HepG2 (cell line): ENCODE results near the gene SNRNP27. TPM values are rescaled to one million over a fixed set of nuclear protein-coding genes. Genes with fewer than 3 reads are reported as not detected.
A peak's percentile ranks its signal among the peaks of the same experiment; 100 is the strongest.

Source experiments
- FOXP1 ChIP-seq, 2 experiments: fragments of 450-650 bp in 1 of 2; IDR thresholded peaks; 2 replicates each; pipeline ENCODE4 v1.6.1; 2017 to 2018; ENCODE audit warnings: antibody characterized with exemption in 1 of 2
- GTF3A ChIP-seq: sonication (generic); formaldehyde crosslinking; conservative IDR thresholded peaks from 2 replicates; pipeline ENCODE4 v1.4.0; 2020; ENCODE audit warnings: mild to moderate bottlenecking, missing genetic modification reagents
- MYC ChIP-seq: sonication (generic); formaldehyde crosslinking; IDR thresholded peaks from 2 replicates; pipeline ENCODE4 v1.9.0; 2021; ENCODE audit warnings: missing genetic modification reagents, borderline replicate concordance
- NCOA2 ChIP-seq: sonication (generic); formaldehyde crosslinking; IDR thresholded peaks from 2 replicates; pipeline ENCODE4 v1.8.0; 2022; ENCODE audit warnings: inconsistent platforms
- RORA ChIP-seq: sonication (generic); formaldehyde crosslinking; IDR thresholded peaks from 2 replicates; pipeline ENCODE4 v1.5.0; 2020; ENCODE audit warnings: mild to moderate bottlenecking, missing genetic modification reagents, moderate library complexity
- ZBTB7A ChIP-seq: sonication (generic); formaldehyde crosslinking; IDR thresholded peaks from 2 replicates; pipeline ENCODE4 v1.8.0; 2022; ENCODE audit warnings: mild to moderate bottlenecking, missing genetic modification reagents
- ZNF160 ChIP-seq: sonication (generic); formaldehyde crosslinking; IDR thresholded peaks from 2 replicates; pipeline ENCODE4 v1.8.0; 2022; ENCODE audit warnings: mild to moderate bottlenecking, inconsistent platforms, missing genetic modification reagents
- ZNF232 ChIP-seq: sonication (generic); formaldehyde crosslinking; IDR thresholded peaks from 2 replicates; pipeline ENCODE4 v1.4.0; 2020; ENCODE audit warnings: missing genetic modification reagents, borderline replicate concordance
- ZNF33A ChIP-seq: sonication (generic); formaldehyde crosslinking; IDR thresholded peaks from 2 replicates; pipeline ENCODE4 v1.5.1; 2020; ENCODE audit warnings: missing genetic modification reagents, mild to moderate bottlenecking, moderate library complexity, borderline replicate concordance
- ZNF484 ChIP-seq: sonication (generic); formaldehyde crosslinking; IDR thresholded peaks from 2 replicates; pipeline ENCODE4 v1.5.1; 2020; ENCODE audit warnings: mild to moderate bottlenecking, low read depth, missing genetic modification reagents, borderline replicate concordance
- ZNF577 ChIP-seq: sonication (generic); formaldehyde crosslinking; IDR thresholded peaks from 2 replicates; pipeline ENCODE4 v1.4.0; 2020; ENCODE audit warnings: mild to moderate bottlenecking, low read depth, missing genetic modification reagents, borderline replicate concordance
- ZNF616 ChIP-seq: sonication (generic); formaldehyde crosslinking; IDR thresholded peaks from 2 replicates; pipeline ENCODE4 v1.5.0; 2020; ENCODE audit warnings: low read depth, mild to moderate bottlenecking, missing genetic modification reagents
- ZNF670 ChIP-seq: sonication (generic); formaldehyde crosslinking; IDR thresholded peaks from 2 replicates; pipeline ENCODE4 v1.8.0; 2022; ENCODE audit warnings: mild to moderate bottlenecking, missing genetic modification reagents, borderline replicate concordance
- polyA plus RNA-seq, 8 experiments: library from polyadenylated mRNA; depleted of rRNA in 3 of 8; stranded (reverse) in 7 of 8; unstranded in 1 of 8; fragments of >200 nt; fragmentation: Illumina TruSeq in 4 of 8; extraction: Trizol in 4 of 8; gene quantifications; 2 replicates each; pipeline versions ENCODE4 v1.2.1 to v1.2.3, GENCODE V29; 2011 to 2016; ENCODE audit warnings: low read depth in 4 of 8, missing spikeins in 1 of 8, mixed read lengths in 1 of 8; ENCODE audit not compliant: insufficient read depth in 1 of 8
- total RNA-seq, 5 experiments: library from RNA; depleted of rRNA; stranded (reverse); fragments of >200 nt; fragmentation: Illumina TruSeq; extraction: Trizol; gene quantifications; 2 replicates each; pipeline ENCODE4 v1.2.3, GENCODE V29; 2016; ENCODE audit warnings: low read depth in 1 of 5
- TF ChIP-seq, protein P1 (sequence below): sonication (generic); formaldehyde crosslinking; conservative IDR thresholded peaks from 2 replicates; pipeline ENCODE4 v1.4.0; 2020; ENCODE audit warnings: missing genetic modification reagents
- TF ChIP-seq, protein P2 (sequence below): sonication (generic); formaldehyde crosslinking; IDR thresholded peaks from 2 replicates; pipeline ENCODE4 v1.5.0; 2020; ENCODE audit warnings: mild to moderate bottlenecking, missing genetic modification reagents
- TF ChIP-seq, protein P3 (sequence below): sonication (generic); formaldehyde crosslinking; IDR thresholded peaks from 2 replicates; pipeline ENCODE4 v1.8.0; 2022; ENCODE audit warnings: missing genetic modification reagents, mild to moderate bottlenecking, moderate library complexity, borderline replicate concordance
- TF ChIP-seq, protein P4 (sequence below): sonication (generic); formaldehyde crosslinking; IDR thresholded peaks from 2 replicates; pipeline ENCODE4 v1.4.0; 2020; ENCODE audit warnings: missing genetic modification reagents
- TF ChIP-seq, protein P5 (sequence below): sonication (generic); formaldehyde crosslinking; IDR thresholded peaks from 2 replicates; pipeline ENCODE4 v1.5.0; 2020; ENCODE audit warnings: mild to moderate bottlenecking, missing genetic modification reagents

Gene SNRNP27
- total and polyA plus RNA-seq, 2 of the 13 experiments (the other 11 are each of a cell fraction or from before 2014, with no cell fraction given): 49.8 to 54.6 TPM

DNA sequence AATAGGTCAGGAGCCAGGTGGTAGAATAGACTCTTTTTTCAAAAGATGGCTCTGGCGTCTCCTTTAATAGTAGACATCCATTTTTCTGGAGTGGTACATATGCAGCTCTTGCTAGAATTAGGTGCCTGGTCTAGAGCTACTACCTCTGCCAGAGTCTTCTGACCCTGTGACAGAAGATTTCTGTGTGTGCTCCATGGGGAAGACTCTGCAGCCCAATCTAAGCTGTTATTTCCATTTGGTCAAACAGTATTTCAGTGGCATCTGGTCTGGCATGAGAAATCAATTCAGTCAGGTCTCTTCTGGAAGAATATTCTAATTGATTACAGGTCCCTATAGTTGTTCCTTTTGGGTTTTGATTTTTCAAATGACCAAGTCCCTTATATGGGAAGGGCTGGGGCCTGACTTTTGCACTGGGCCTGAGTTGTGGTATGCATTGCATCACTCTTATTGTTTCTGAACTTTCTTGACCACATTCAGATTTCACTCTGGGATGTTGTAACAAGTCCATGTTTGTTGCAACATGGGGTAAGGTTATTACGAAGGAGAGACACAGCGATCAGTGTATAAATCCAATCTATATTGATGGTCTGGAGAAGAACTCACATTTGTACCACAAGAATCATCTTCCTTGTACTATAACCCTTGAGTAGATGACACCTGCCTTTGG, 33.2 kb downstream of the SNRNP27 start (continued):
- TF ChIP-seq, protein P1, sequence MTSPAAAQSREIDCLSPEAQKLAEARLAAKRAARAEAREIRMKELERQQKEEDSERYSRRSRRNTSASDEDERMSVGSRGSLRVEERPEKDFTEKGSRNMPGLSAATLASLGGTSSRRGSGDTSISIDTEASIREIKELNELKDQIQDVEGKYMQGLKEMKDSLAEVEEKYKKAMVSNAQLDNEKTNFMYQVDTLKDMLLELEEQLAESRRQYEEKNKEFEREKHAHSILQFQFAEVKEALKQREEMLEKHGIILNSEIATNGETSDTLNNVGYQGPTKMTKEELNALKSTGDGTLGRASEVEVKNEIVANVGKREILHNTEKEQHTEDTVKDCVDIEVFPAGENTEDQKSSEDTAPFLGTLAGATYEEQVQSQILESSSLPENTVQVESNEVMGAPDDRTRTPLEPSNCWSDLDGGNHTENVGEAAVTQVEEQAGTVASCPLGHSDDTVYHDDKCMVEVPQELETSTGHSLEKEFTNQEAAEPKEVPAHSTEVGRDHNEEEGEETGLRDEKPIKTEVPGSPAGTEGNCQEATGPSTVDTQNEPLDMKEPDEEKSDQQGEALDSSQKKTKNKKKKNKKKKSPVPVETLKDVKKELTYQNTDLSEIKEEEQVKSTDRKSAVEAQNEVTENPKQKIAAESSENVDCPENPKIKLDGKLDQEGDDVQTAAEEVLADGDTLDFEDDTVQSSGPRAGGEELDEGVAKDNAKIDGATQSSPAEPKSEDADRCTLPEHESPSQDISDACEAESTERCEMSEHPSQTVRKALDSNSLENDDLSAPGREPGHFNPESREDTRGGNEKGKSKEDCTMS (CRISPR knock-in tag): no peak
- no peak for TF ChIP-seq ZNF484 (CRISPR knock-in tag)
- no peak for TF ChIP-seq MYC (CRISPR knock-in tag)
- TF ChIP-seq ZNF160 (CRISPR knock-in tag): no peak
- TF ChIP-seq, protein P2, sequence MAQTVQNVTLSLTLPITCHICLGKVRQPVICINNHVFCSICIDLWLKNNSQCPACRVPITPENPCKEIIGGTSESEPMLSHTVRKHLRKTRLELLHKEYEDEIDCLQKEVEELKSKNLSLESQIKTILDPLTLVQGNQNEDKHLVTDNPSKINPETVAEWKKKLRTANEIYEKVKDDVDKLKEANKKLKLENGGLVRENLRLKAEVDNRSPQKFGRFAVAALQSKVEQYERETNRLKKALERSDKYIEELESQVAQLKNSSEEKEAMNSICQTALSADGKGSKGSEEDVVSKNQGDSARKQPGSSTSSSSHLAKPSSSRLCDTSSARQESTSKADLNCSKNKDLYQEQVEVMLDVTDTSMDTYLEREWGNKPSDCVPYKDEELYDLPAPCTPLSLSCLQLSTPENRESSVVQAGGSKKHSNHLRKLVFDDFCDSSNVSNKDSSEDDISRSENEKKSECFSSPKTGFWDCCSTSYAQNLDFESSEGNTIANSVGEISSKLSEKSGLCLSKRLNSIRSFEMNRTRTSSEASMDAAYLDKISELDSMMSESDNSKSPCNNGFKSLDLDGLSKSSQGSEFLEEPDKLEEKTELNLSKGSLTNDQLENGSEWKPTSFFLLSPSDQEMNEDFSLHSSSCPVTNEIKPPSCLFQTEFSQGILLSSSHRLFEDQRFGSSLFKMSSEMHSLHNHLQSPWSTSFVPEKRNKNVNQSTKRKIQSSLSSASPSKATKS (CRISPR knock-in tag): no peak
- TF ChIP-seq, protein P3, sequence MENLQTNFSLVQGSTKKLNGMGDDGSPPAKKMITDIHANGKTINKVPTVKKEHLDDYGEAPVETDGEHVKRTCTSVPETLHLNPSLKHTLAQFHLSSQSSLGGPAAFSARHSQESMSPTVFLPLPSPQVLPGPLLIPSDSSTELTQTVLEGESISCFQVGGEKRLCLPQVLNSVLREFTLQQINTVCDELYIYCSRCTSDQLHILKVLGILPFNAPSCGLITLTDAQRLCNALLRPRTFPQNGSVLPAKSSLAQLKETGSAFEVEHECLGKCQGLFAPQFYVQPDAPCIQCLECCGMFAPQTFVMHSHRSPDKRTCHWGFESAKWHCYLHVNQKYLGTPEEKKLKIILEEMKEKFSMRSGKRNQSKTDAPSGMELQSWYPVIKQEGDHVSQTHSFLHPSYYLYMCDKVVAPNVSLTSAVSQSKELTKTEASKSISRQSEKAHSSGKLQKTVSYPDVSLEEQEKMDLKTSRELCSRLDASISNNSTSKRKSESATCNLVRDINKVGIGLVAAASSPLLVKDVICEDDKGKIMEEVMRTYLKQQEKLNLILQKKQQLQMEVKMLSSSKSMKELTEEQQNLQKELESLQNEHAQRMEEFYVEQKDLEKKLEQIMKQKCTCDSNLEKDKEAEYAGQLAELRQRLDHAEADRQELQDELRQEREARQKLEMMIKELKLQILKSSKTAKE (CRISPR knock-in tag): no peak
- no peak for TF ChIP-seq ZBTB7A (CRISPR knock-in tag)
- TF ChIP-seq, protein P4, sequence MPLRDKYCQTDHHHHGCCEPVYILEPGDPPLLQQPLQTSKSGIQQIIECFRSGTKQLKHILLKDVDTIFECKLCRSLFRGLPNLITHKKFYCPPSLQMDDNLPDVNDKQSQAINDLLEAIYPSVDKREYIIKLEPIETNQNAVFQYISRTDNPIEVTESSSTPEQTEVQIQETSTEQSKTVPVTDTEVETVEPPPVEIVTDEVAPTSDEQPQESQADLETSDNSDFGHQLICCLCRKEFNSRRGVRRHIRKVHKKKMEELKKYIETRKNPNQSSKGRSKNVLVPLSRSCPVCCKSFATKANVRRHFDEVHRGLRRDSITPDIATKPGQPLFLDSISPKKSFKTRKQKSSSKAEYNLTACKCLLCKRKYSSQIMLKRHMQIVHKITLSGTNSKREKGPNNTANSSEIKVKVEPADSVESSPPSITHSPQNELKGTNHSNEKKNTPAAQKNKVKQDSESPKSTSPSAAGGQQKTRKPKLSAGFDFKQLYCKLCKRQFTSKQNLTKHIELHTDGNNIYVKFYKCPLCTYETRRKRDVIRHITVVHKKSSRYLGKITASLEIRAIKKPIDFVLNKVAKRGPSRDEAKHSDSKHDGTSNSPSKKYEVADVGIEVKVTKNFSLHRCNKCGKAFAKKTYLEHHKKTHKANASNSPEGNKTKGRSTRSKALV (CRISPR knock-in tag): no peak
- TF ChIP-seq ZNF577 (CRISPR knock-in tag): no peak
- TF ChIP-seq FOXP1 (IDR thresholded peaks at IDR 0.05): no peak
- peak; percentile 46; the same call in 1 of the 2 replicates for TF ChIP-seq FOXP1 (CRISPR knock-in tag; IDR thresholded peaks at IDR 0.05)
- TF ChIP-seq ZNF232 (CRISPR knock-in tag): no peak
- no peak for TF ChIP-seq ZNF33A (CRISPR knock-in tag)
- no peak for TF ChIP-seq ZNF616
- no peak for TF ChIP-seq ZNF670 (CRISPR knock-in tag)
- peak; percentile 53; the same call in 1 of the 2 replicates for TF ChIP-seq NCOA2 (CRISPR knock-in tag)
- no peak for TF ChIP-seq RORA
- no peak for TF ChIP-seq GTF3A (CRISPR knock-in tag)
- TF ChIP-seq, protein P5, sequence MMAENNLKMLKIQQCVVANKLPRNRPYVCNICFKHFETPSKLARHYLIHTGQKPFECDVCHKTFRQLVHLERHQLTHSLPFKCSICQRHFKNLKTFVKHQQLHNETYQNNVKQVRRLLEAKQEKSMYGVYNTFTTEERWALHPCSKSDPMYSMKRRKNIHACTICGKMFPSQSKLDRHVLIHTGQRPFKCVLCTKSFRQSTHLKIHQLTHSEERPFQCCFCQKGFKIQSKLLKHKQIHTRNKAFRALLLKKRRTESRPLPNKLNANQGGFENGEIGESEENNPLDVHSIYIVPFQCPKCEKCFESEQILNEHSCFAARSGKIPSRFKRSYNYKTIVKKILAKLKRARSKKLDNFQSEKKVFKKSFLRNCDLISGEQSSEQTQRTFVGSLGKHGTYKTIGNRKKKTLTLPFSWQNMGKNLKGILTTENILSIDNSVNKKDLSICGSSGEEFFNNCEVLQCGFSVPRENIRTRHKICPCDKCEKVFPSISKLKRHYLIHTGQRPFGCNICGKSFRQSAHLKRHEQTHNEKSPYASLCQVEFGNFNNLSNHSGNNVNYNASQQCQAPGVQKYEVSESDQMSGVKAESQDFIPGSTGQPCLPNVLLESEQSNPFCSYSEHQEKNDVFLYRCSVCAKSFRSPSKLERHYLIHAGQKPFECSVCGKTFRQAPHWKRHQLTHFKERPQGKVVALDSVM: no peak
